SK-N-SH (cell line): ENCODE results near the gene MTHFD1L. TPM values are rescaled to one million over a fixed set of nuclear protein-coding genes. Genes with fewer than 3 reads are reported as not detected.

Source experiments
- CTCF ChIA-PET: fragments of 300-600, 350-600 bp; formaldehyde crosslinking; extraction: SDS; loops from one replicate; lab custom pipeline; 2021; lab: Yijun Ruan, JAX
- POLR2A ChIA-PET: fragments of 350-600 bp; sonication (Branson Sonifier 250); formaldehyde crosslinking; extraction: SDS; loops from one replicate; lab custom pipeline; 2020; ENCODE audit warnings: antibody characterized with exemption, inconsistent platforms; lab: Yijun Ruan, JAX
- DNase-seq: peaks from one replicate; pipeline ENCODE4 v3.0.0; 2012
- H2AFZ ChIP-seq: fragments of 200-600 bp; sonication (generic); 2 replicates; pipeline ENCODE4 v1.8.1; 2016; ENCODE audit warnings: antibody characterized with exemption, mild to moderate bottlenecking, low read depth
- H3F3A ChIP-seq: fragments of 200-600 bp; sonication (generic); replicated peaks from 2 replicates; pipeline ENCODE3; 2016; ENCODE audit warnings: antibody characterized with exemption, mild to moderate bottlenecking; ENCODE audit not compliant: insufficient read depth
- H3K27ac ChIP-seq, 2 experiments: fragments of 200-500 bp in 1 of 2; fragments of 200-600 bp in 1 of 2; sonication (Bioruptor generic) in 1 of 2; sonication (generic), shearing (Covaris generic) in 1 of 2; 2 replicates each; pipeline versions ENCODE4 v1.5.1 to v1.6.1; 2014 to 2016; ENCODE audit warnings: low read depth in 2 of 2, inconsistent platforms in 1 of 2, low read length in 1 of 2, mild to moderate bottlenecking in 1 of 2, mixed read lengths in 1 of 2
- H3K27me3 ChIP-seq: fragments of 200-600 bp; sonication (generic), shearing (Covaris generic); 2 replicates; pipeline ENCODE4 v1.6.1; 2016; ENCODE audit warnings: mixed run types; ENCODE audit not compliant: insufficient read depth
- H3K36me3 ChIP-seq, 2 experiments: fragments of 200-500 bp in 1 of 2; fragments of 200-600 bp in 1 of 2; sonication (Bioruptor generic) in 1 of 2; sonication (generic) in 1 of 2; replicated peaks in 1 of 2; 2 replicates each; pipeline versions ENCODE3 to v1.5.1; 2014 to 2016; ENCODE audit warnings: low read length in 1 of 2, mild to moderate bottlenecking in 1 of 2; ENCODE audit not compliant: insufficient read depth in 2 of 2, control insufficient read depth in 1 of 2
- H3K4me1 ChIP-seq, 2 experiments: fragments of 200-500 bp in 1 of 2; fragments of 200-600 bp in 1 of 2; sonication (Bioruptor generic) in 1 of 2; sonication (generic), shearing (Covaris generic) in 1 of 2; 2 replicates each; pipeline versions ENCODE4 v1.5.1 to v1.6.1; 2014 to 2016; ENCODE audit warnings: low read depth in 1 of 2, low read length in 1 of 2, mixed run types in 1 of 2; ENCODE audit not compliant: insufficient read depth in 2 of 2, control insufficient read depth in 1 of 2
- H3K4me2 ChIP-seq: fragments of 200-600 bp; sonication (generic), shearing (Covaris generic); 2 replicates; pipeline ENCODE4 v1.6.1; 2017; ENCODE audit warnings: mixed run types
- H3K4me3 ChIP-seq, 2 experiments: fragments of 200-500 bp in 1 of 2; fragments of 200-600 bp in 1 of 2; sonication (Bioruptor generic) in 1 of 2; sonication (generic), shearing (Covaris generic) in 1 of 2; 2 replicates each; pipeline versions ENCODE4 v1.5.1 to v1.8.1; 2014 to 2016; ENCODE audit warnings: low read depth in 2 of 2, inconsistent platforms in 1 of 2, low read length in 1 of 2, mild to moderate bottlenecking in 1 of 2, mixed read lengths in 1 of 2, moderate library complexity in 1 of 2
- H3K79me2 ChIP-seq: fragments of 200-600 bp; sonication (generic); 2 replicates; pipeline ENCODE4 v1.8.1; 2017; ENCODE audit warnings: mild to moderate bottlenecking; ENCODE audit not compliant: insufficient read depth
- H3K9ac ChIP-seq: fragments of 200-600 bp; sonication (generic); 2 replicates; pipeline ENCODE4 v1.6.1; 2017; ENCODE audit warnings: mixed run types
- H3K9me2 ChIP-seq: fragments of 200-600 bp; sonication (generic); 2 replicates; pipeline ENCODE4 v1.6.1; 2017; ENCODE audit warnings: mixed run types
- H3K9me3 ChIP-seq: fragments of 200-600 bp; sonication (generic); 2 replicates; pipeline ENCODE4 v1.6.1; 2017; ENCODE audit warnings: mixed run types, mild to moderate bottlenecking, moderate library complexity
- H4K20me1 ChIP-seq: fragments of 200-600 bp; sonication (generic); 2 replicates; pipeline ENCODE4 v1.6.1; 2017; ENCODE audit warnings: mild to moderate bottlenecking, mixed run types; ENCODE audit not compliant: insufficient read depth
- CHD2 ChIP-seq: fragments of 150-350 bp; IDR thresholded peaks from 2 replicates; pipeline ENCODE4 v1.6.1; 2018; ENCODE audit warnings: low read length; ENCODE audit not compliant: partially characterized antibody
- CTCF ChIP-seq: fragments of 200-600 bp; sonication (generic); IDR thresholded peaks from 2 replicates; pipeline ENCODE4 v1.6.1; 2017; ENCODE audit warnings: antibody characterized with exemption, mild to moderate bottlenecking, moderate library complexity
- EP300 ChIP-seq, 2 experiments: IDR thresholded peaks; 2 replicates each; pipeline versions ENCODE4 v1.4.0 to v1.6.1; 2012; ENCODE audit warnings: borderline replicate concordance in 1 of 2, low read depth in 1 of 2, low read length in 1 of 2
- EZH2phosphoT487 ChIP-seq: fragments of 200-600 bp; sonication (generic); IDR thresholded peaks from 2 replicates; pipeline ENCODE4 v1.6.1; 2017; ENCODE audit warnings: low read depth, mixed run types, mild to moderate bottlenecking, antibody characterized with exemption, moderate library complexity, borderline replicate concordance
- FOSL2 ChIP-seq: IDR thresholded peaks from 2 replicates; pipeline ENCODE4 v1.4.0; 2012; ENCODE audit warnings: low read depth, mild to moderate bottlenecking, moderate library complexity, borderline replicate concordance
- FOXM1 ChIP-seq: IDR thresholded peaks from 2 replicates; pipeline ENCODE4 v1.4.0; 2012; ENCODE audit warnings: low read depth, mild to moderate bottlenecking
- GABPA ChIP-seq: IDR thresholded peaks from 2 replicates; pipeline ENCODE4 v1.4.0; 2012; ENCODE audit warnings: low read depth, mild to moderate bottlenecking
- JUND ChIP-seq: IDR thresholded peaks from 2 replicates; pipeline ENCODE4 v1.4.0; 2012
- MAX ChIP-seq: IDR thresholded peaks from 2 replicates; pipeline ENCODE4 v1.4.0; 2012; ENCODE audit warnings: low read depth
- MXI1 ChIP-seq: IDR thresholded peaks from 2 replicates; pipeline ENCODE4 v1.6.1; 2012; ENCODE audit warnings: mild to moderate bottlenecking, low read depth, low read length, improper control_type of control experiment
- NFIC ChIP-seq: IDR thresholded peaks from 2 replicates; pipeline ENCODE4 v1.4.0; 2012; ENCODE audit warnings: borderline replicate concordance
- POLR2AphosphoS5 ChIP-seq: IDR thresholded peaks from 2 replicates; pipeline ENCODE4 v1.6.1; 2012; ENCODE audit warnings: low read depth, low read length
- RFX5 ChIP-seq: IDR thresholded peaks from 2 replicates; pipeline ENCODE4 v1.6.1; 2012; ENCODE audit warnings: mild to moderate bottlenecking, improper control_type of control experiment, low read length
- SIN3A ChIP-seq: IDR thresholded peaks from 2 replicates; pipeline ENCODE4 v1.6.1; 2012; ENCODE audit warnings: low read depth, mild to moderate bottlenecking, low read length, moderate library complexity, borderline replicate concordance
- TCF12 ChIP-seq: IDR thresholded peaks from 2 replicates; pipeline ENCODE4 v1.4.0; 2012
- TEAD4 ChIP-seq: IDR thresholded peaks from 2 replicates; pipeline ENCODE4 v1.4.0; 2012; ENCODE audit warnings: mild to moderate bottlenecking, borderline replicate concordance; ENCODE audit not compliant: insufficient read depth
- USF1 ChIP-seq: IDR thresholded peaks from 2 replicates; pipeline ENCODE4 v1.4.0; 2012; ENCODE audit warnings: low read depth, borderline replicate concordance
- USF2 ChIP-seq: fragments of 150-350 bp; IDR thresholded peaks from 2 replicates; pipeline ENCODE4 v1.6.1; 2017; ENCODE audit warnings: antibody characterized with exemption, low read length, low read depth, borderline replicate concordance
- YY1 ChIP-seq: IDR thresholded peaks from 2 replicates; pipeline ENCODE4 v1.4.0; 2012; ENCODE audit warnings: low read depth, mild to moderate bottlenecking
- WGBS: methylation state at CpG from one replicate; pipeline ENCODE4 v1.1.6; 2017; ENCODE audit warnings: low lambda C conversion rate; 5-methylcytosine and 5-hydroxymethylcytosine counted together
- polyA plus RNA-seq, 3 experiments: library from polyadenylated mRNA; depleted of rRNA; stranded (reverse); fragments of >200 nt; gene quantifications; 2 replicates each; pipeline ENCODE4 v1.2.3, GENCODE V29; 2012

MTHFD1L gene
- polyA plus RNA-seq, 1 of the 3 experiments (the other 2 are of a cell fraction), result 37.0 TPM

GRCh38 chr6:151073701-151074100 lies 208.2 kb downstream of the MTHFD1L start:
- Histone ChIP-seq H3K27ac (no peak overlapping the region), H3K4me3 (no peak overlapping the region), H3K9me2 (no peaks in the 10 kb centered on the region), H3K36me3 (peaks cover 5 to 63% of the 10 kb centered on the region in 2 experiments), H3K27me3 (no peaks in the 10 kb centered on the region), H3K9ac (no peak overlapping the region), H2AFZ (no peak overlapping the region), H3K79me2 (peaks cover 8% of the 10 kb centered on the region), H3F3A (peaks cover 24% of the 10 kb centered on the region), H3K9me3 (peaks cover 14% of the 10 kb centered on the region; the same call in 1 of the 2 replicates), H4K20me1 (no peaks in the 10 kb centered on the region), H3K4me2 (no peak overlapping the region), H3K4me1 (peaks cover 7 to 12% of the 10 kb centered on the region in 2 experiments)
- no peak for DNase-seq
- ChIA-PET CTCF (interaction anchor here (0.9 kb wide), 1 partner anchor 16 kb away, joined by 3 read pairs; no protein-coding TSS in a partner anchor), POLR2A (no interaction called here)
- 19% methylated on average over 1 of the region's 1 CpG for whole genome bisulfite sequencing
- no peak for TF ChIP-seq YY1
- no peak for TF ChIP-seq EP300 (IDR thresholded peaks at IDR 0.05; ENCODE audit: borderline replicate concordance in 1 of 2, low read depth in 1 of 2, low read length in 1 of 2)
- TF ChIP-seq SIN3A, result no peak
- no peak for TF ChIP-seq POLR2AphosphoS5
- TF ChIP-seq RFX5, result no peak
- TF ChIP-seq NFIC, result no peak
- no peak for TF ChIP-seq FOSL2
- no peak for TF ChIP-seq JUND
- no peak for TF ChIP-seq CTCF
- TF ChIP-seq FOXM1, result no peak
- no peak for TF ChIP-seq CHD2
- no peak for TF ChIP-seq EZH2phosphoT487
- TF ChIP-seq TEAD4, result no peak

- H3K27me3 ChIP-seq, result no peaks in the 10 kb centered on the region
- H2AFZ ChIP-seq, result no peak overlapping the region
- no peak for TF ChIP-seq CTCF
- TF ChIP-seq MAX, result no peak
- no peak for TF ChIP-seq NFIC
- TF ChIP-seq YY1, result no peak
- TF ChIP-seq RFX5, result no peak
- TF ChIP-seq USF1, result no peak
- TF ChIP-seq TCF12, result no peak
- no peak for TF ChIP-seq USF2
- TF ChIP-seq GABPA, result no peak
- no peak for TF ChIP-seq MXI1
- H3K9me2 ChIP-seq, result no peaks in the 10 kb centered on the region
- H3K4me1 ChIP-seq, result peaks cover 0 to 7% of the 10 kb centered on the region in 2 experiments; a peak in 3 of 4 replicates
- H3K9ac ChIP-seq, result no peak overlapping the region
- no peaks in the 10 kb centered on the region for H4K20me1 ChIP-seq
- H3K79me2 ChIP-seq, result peaks cover 8% of the 10 kb centered on the region; the same call in 1 of the 2 replicates
- ChIA-PET POLR2A (no interaction called here), CTCF (no interaction called here)
- H3K9me3 ChIP-seq, result peaks cover 14% of the 10 kb centered on the region; the same call in 1 of the 2 replicates
- DNase-seq, result no peak
- peaks cover 3 to 66% of the 10 kb centered on the region in 2 experiments for H3K36me3 ChIP-seq
- WGBS, result 99% methylated on average over 3 of the region's 3 CpGs
- no peak overlapping the region for H3K27ac ChIP-seq
- H3K4me3 ChIP-seq, result no peak overlapping the region
- H3K4me2 ChIP-seq, result no peak overlapping the region
- peaks cover 11% of the 10 kb centered on the region for H3F3A ChIP-seq
These were observed 209.5 kb downstream of the MTHFD1L start for GRCh38 chr6:151075005-151075404.
